Neuronal stem cell (in vitro differentiated cells): ENCODE data around the gene PPP2R1A.
"Not testable (repeated sequence)": the region's sequence is repeated elsewhere in the genome, so short reads cannot be mapped to it uniquely, and the experiment has no call there.

Experiments used
- DNase-seq: peaks from one replicate; pipeline ENCODE4 v3.0.0-alpha.2; 2013; ENCODE audit warnings: low spot score
- H2AFZ ChIP-seq: one replicate; pipeline ENCODE4 v1.6.1; 2013; ENCODE audit warnings: mild to moderate bottlenecking, low read length, inconsistent platforms
- H2AK5ac ChIP-seq: 2 replicates; pipeline ENCODE4 v1.6.1; 2013; ENCODE audit warnings: low read depth, mild to moderate bottlenecking, inconsistent platforms, low read length, moderate library complexity, mixed read lengths
- H2BK120ac ChIP-seq: 2 replicates; pipeline ENCODE4 v1.6.1; 2013; ENCODE audit warnings: low read depth, mild to moderate bottlenecking, inconsistent platforms, low read length, moderate library complexity, mixed read lengths
- H2BK12ac ChIP-seq: one replicate; pipeline ENCODE4 v1.6.1; 2013; ENCODE audit warnings: low read length, inconsistent platforms
- H2BK15ac ChIP-seq: 2 replicates; pipeline ENCODE4 v1.6.1; 2013; ENCODE audit warnings: mild to moderate bottlenecking, low read length, inconsistent platforms, mixed read lengths
- H2BK5ac ChIP-seq: one replicate; pipeline ENCODE4 v1.6.1; 2013; ENCODE audit warnings: inconsistent platforms, mild to moderate bottlenecking, low read length, moderate library complexity
- H3K14ac ChIP-seq: one replicate; pipeline ENCODE4 v1.6.1; 2013; ENCODE audit warnings: low read length, inconsistent platforms
- H3K18ac ChIP-seq: 2 replicates; pipeline ENCODE4 v1.6.1; 2013; ENCODE audit warnings: low read length, inconsistent platforms
- H3K23ac ChIP-seq: 2 replicates; pipeline ENCODE4 v1.6.1; 2013; ENCODE audit warnings: low read depth, mild to moderate bottlenecking, mixed read lengths, low read length, inconsistent platforms; ENCODE audit not compliant: poor library complexity
- H3K27ac ChIP-seq: replicated peaks from 3 replicates; pipeline ENCODE4 v1.5.1; 2013; ENCODE audit warnings: low read length, inconsistent platforms
- H3K27me3 ChIP-seq, 3 experiments: 2 replicates each; pipeline ENCODE4 v1.6.1; 2013; ENCODE audit warnings: low read length in 3 of 3, mild to moderate bottlenecking in 2 of 3, inconsistent platforms in 1 of 3, low read depth in 1 of 3, mixed read lengths in 1 of 3, moderate library complexity in 1 of 3; ENCODE audit not compliant: control insufficient read depth in 3 of 3, insufficient read depth in 3 of 3
- H3K36me3 ChIP-seq, 2 donors: replicated peaks in 1 of 2; 2 replicates each; pipeline ENCODE4 v1.6.1; 2013; ENCODE audit warnings: low read length in 2 of 2; ENCODE audit not compliant: control insufficient read depth in 2 of 2, insufficient read depth in 2 of 2
- H3K4ac ChIP-seq: 2 replicates; pipeline ENCODE4 v1.6.1; 2013; ENCODE audit warnings: inconsistent platforms, mild to moderate bottlenecking, low read length, moderate library complexity
- H3K4me1 ChIP-seq, 2 donors: 1 replicate in 1 of 2; 2 replicates in 1 of 2; pipeline ENCODE4 v1.6.1; 2013; ENCODE audit warnings: low read length in 2 of 2, low read depth in 1 of 2; ENCODE audit not compliant: control insufficient read depth in 2 of 2, insufficient read depth in 1 of 2
- H3K4me2 ChIP-seq: one replicate; pipeline ENCODE4 v1.6.1; 2013; ENCODE audit warnings: mild to moderate bottlenecking, low read length, inconsistent platforms; ENCODE audit not compliant: insufficient read depth, poor library complexity, severe bottlenecking
- H3K4me3 ChIP-seq, 2 donors: 2 replicates each; pipeline ENCODE4 v1.5.1; 2013; ENCODE audit warnings: low read length in 2 of 2, mild to moderate bottlenecking in 2 of 2, inconsistent platforms in 1 of 2, moderate library complexity in 1 of 2
- H3K79me1 ChIP-seq: one replicate; pipeline ENCODE4 v1.6.1; 2013; ENCODE audit warnings: low read depth, mild to moderate bottlenecking, inconsistent platforms, low read length, moderate library complexity
- H3K9ac ChIP-seq: one replicate; pipeline ENCODE4 v1.6.1; 2013; ENCODE audit warnings: mild to moderate bottlenecking, low read depth, low read length, inconsistent platforms; ENCODE audit not compliant: poor library complexity
- H3K9me3 ChIP-seq, 2 donors: replicated peaks in 1 of 2; 2 replicates each; pipeline versions ENCODE3 to v1.6.1; 2013; ENCODE audit warnings: low read length in 2 of 2, mild to moderate bottlenecking in 2 of 2, inconsistent platforms in 1 of 2, low read depth in 1 of 2, mixed read lengths in 1 of 2, moderate library complexity in 1 of 2; ENCODE audit not compliant: control insufficient read depth in 2 of 2, insufficient read depth in 1 of 2
- H4K8ac ChIP-seq: one replicate; pipeline ENCODE4 v1.6.1; 2013; ENCODE audit warnings: low read depth, mild to moderate bottlenecking, inconsistent platforms, low read length, moderate library complexity
- H4K91ac ChIP-seq: one replicate; pipeline ENCODE4 v1.6.1; 2013; ENCODE audit warnings: low read length, low read depth, mild to moderate bottlenecking, inconsistent platforms; ENCODE audit not compliant: poor library complexity
- WGBS, 2 donors: extraction: QIAGEN DNeasy Blood & Tissue Kit; methylation state at CpG; one replicate each; pipeline ENCODE4 v1.1.7; 2013; ENCODE audit warnings: missing lambda C conversion rate in 2 of 2, mixed read lengths in 1 of 2; ENCODE audit not compliant: insufficient read length in 2 of 2, insufficient replicate concordance in 1 of 2; ENCODE audit errors: extremely low coverage in 2 of 2; 5-methylcytosine and 5-hydroxymethylcytosine counted together

PPP2R1A gene

GRCh38 chr19:52197964-52198363 lies 8.1 kb downstream of the PPP2R1A start:
- H2BK120ac ChIP-seq = no peak overlapping the region

DNA sequence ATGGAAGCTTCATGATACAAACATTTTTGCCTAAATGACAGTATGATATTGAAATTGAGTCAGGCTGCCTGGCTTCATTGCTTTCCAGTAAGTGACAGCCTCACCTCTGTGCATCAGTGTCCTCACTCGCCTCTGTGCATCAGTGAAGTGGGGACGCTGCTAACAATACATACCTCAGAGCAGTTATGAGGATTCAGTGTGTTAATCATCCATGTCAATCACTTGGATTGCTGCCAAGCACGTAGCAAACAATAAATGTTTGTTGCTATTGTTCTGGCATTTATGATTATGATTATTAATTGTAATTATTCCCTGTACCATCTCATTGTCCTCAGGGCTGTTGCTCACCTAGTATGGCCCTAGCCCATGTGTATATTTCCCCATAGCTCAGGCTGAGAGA lies 8.8 kb downstream of the PPP2R1A start:
- H4K8ac ChIP-seq = no peak overlapping the region
- no peak overlapping the region for H4K91ac ChIP-seq
- no peak overlapping the region for H2BK5ac ChIP-seq
- H3K4ac ChIP-seq = no peak overlapping the region
- no peak overlapping the region for H3K18ac ChIP-seq
- H3K23ac ChIP-seq = no peak overlapping the region
- no peak overlapping the region for H2BK15ac ChIP-seq
- WGBS, 2 donors = no CpG with 5 or more reads among the region's 3 CpGs
- H3K9me3 ChIP-seq = peaks cover 0 to 36% of the 10 kb centered on the region in 2 donors
- H2AFZ ChIP-seq = no peak overlapping the region
- no peak overlapping the region for H3K27ac ChIP-seq
- no peak overlapping the region for H3K9ac ChIP-seq
- no peak overlapping the region for H3K4me3 ChIP-seq
- H2AK5ac ChIP-seq = no peak overlapping the region
- no peak overlapping the region for H2BK120ac ChIP-seq
- no peak for DNase-seq
- no peak overlapping the region for H2BK12ac ChIP-seq
- H3K79me1 ChIP-seq = peaks cover 13% of the 10 kb centered on the region
- no peaks in the 10 kb centered on the region for H3K4me1 ChIP-seq
- H3K14ac ChIP-seq = no peak overlapping the region
- no peak overlapping the region for H3K4me2 ChIP-seq
- H3K27me3 ChIP-seq = no peaks in the 10 kb centered on the region
- H3K36me3 ChIP-seq = peaks cover 27 to 97% of the 10 kb centered on the region in 2 donors

More at GRCh38 chr19:52197964-52198363, 8.1 kb downstream of the PPP2R1A start:
- no peak overlapping the region for H3K23ac ChIP-seq
- H3K9me3 ChIP-seq = peaks cover 0 to 41% of the 10 kb centered on the region in 2 donors
- no peaks in the 10 kb centered on the region for H3K27me3 ChIP-seq
- no peak overlapping the region for H3K27ac ChIP-seq
- H3K4ac ChIP-seq = no peak overlapping the region
- no peak overlapping the region for H3K18ac ChIP-seq
- H2BK5ac ChIP-seq = no peak overlapping the region
- H3K9ac ChIP-seq = no peak overlapping the region
- H3K14ac ChIP-seq = no peak overlapping the region
- no peak overlapping the region for H4K8ac ChIP-seq
- H4K91ac ChIP-seq = no peak overlapping the region
- no peak overlapping the region for H2BK12ac ChIP-seq
- H2AFZ ChIP-seq = no peak overlapping the region
- no peak overlapping the region for H2AK5ac ChIP-seq
- H3K4me3 ChIP-seq = no peak overlapping the region
- H3K4me2 ChIP-seq = no peak overlapping the region
- peaks cover 24 to 97% of the 10 kb centered on the region in 2 donors for H3K36me3 ChIP-seq
- no peak overlapping the region for H2BK15ac ChIP-seq
- H3K4me1 ChIP-seq = no peaks in the 10 kb centered on the region
- H3K79me1 ChIP-seq = peaks cover 13% of the 10 kb centered on the region
- no peak for DNase-seq
- no CpG with 5 or more reads among the region's 3 CpGs for WGBS, 2 donors

- no peak overlapping the region for H3K14ac ChIP-seq
- H3K18ac ChIP-seq = no peak overlapping the region
- DNase-seq = no peak
- H3K27me3 ChIP-seq = no peaks in the 10 kb centered on the region
- no peak overlapping the region for H3K27ac ChIP-seq
- no CpG with 5 or more reads among the region's 7 CpGs for WGBS, 2 donors
- H3K4me1 ChIP-seq = no peaks in the 10 kb centered on the region
- peaks cover 0 to 24% of the 10 kb centered on the region in 2 donors for H3K9me3 ChIP-seq
- H3K4ac ChIP-seq = no peak overlapping the region
- H3K36me3 ChIP-seq = peaks cover 34 to 97% of the 10 kb centered on the region in 2 donors
- no peak overlapping the region for H2BK15ac ChIP-seq
- H2BK12ac ChIP-seq = no peak overlapping the region
- H3K23ac ChIP-seq = no peak overlapping the region
- H4K8ac ChIP-seq = no peak overlapping the region
- H2BK120ac ChIP-seq = no peak overlapping the region
- no peak overlapping the region for H2AFZ ChIP-seq
- no peak overlapping the region for H2BK5ac ChIP-seq
- H4K91ac ChIP-seq = no peak overlapping the region
- no peak overlapping the region for H3K4me2 ChIP-seq
- no peak overlapping the region for H3K4me3 ChIP-seq
- H3K9ac ChIP-seq = no peak overlapping the region
- H2AK5ac ChIP-seq = no peak overlapping the region
- H3K79me1 ChIP-seq = peaks cover 9% of the 10 kb centered on the region
These were observed 10.2 kb downstream of the PPP2R1A start for GRCh38 chr19:52200044-52200443.

GRCh38 chr19:52200755-52201391 lies 11.0 kb downstream of the PPP2R1A start:
- H2AFZ ChIP-seq, H3K27ac ChIP-seq: not testable (repeated sequence)

More at GRCh38 chr19:52200755-52201391, 11.0 kb downstream of the PPP2R1A start:
- H2BK5ac ChIP-seq, H3K4me3 ChIP-seq, H2BK15ac ChIP-seq, H4K91ac ChIP-seq, H3K4ac ChIP-seq, H3K4me1 ChIP-seq, H3K9ac ChIP-seq, DNase-seq, H3K14ac ChIP-seq, H3K18ac ChIP-seq, H2AK5ac ChIP-seq, H3K23ac ChIP-seq, H3K27me3 ChIP-seq, H2BK120ac ChIP-seq, H3K79me1 ChIP-seq, H4K8ac ChIP-seq, H2BK12ac ChIP-seq, H3K4me2 ChIP-seq: not testable (repeated sequence)
- Histone ChIP-seq H3K36me3 (peaks cover 36 to 97% of the 10 kb centered on the region in 2 donors), H3K9me3 (peaks cover 0 to 15% of the 10 kb centered on the region in 2 donors)
- no CpG with 5 or more reads among the region's 17 CpGs for WGBS, 2 donors
